T-helper 1 cell (primary cell): ENCODE results near the gene MUC22.
"Not testable (repeated sequence)": the region's sequence is repeated elsewhere in the genome, so short reads cannot be mapped to it uniquely, and the experiment has no call there.

Experiments used
- DNase-seq, 5 donors: peaks; one replicate each; pipeline ENCODE4 v3.0.0-alpha.2; 2012 to 2020
- total RNA-seq, 4 donors: gene quantifications; one replicate each; lab custom pipeline; 2026; lab: John Stamatoyannopoulos, UW

MUC22 gene
- total RNA-seq = 0 reads per million in 4 donors

GRCh38 chr6:31010393-31011060 lies at the start of gene MUC22:
Gene MUC22 (plus strand): TSS chr6:31010474. CDS start chr6:31010707, 233 bp downstream.
- no peak for DNase-seq

- DNase-seq = no peak
Observed at GRCh38 chr6:30960907-30961673, 49.2 kb upstream of the MUC22 start.

GRCh38 chr6:30962716-30963115 lies 47.6 kb upstream of the MUC22 start:
- no peak for DNase-seq

GRCh38 chr6:30963641-30964040 lies 46.6 kb upstream of the MUC22 start:
- DNase-seq = no peak

GRCh38 chr6:30964075-30964474 lies 46.2 kb upstream of the MUC22 start:
- peak in 1 of 5 donors; percentile 27 for DNase-seq

- DNase-seq = no peak
Observed at GRCh38 chr6:30965140-30965601, 45.1 kb upstream of the MUC22 start.

- DNase-seq = no peak
Observed at GRCh38 chr6:30966154-30966553, 44.1 kb upstream of the MUC22 start.

- not testable (repeated sequence) for DNase-seq
Observed at GRCh38 chr6:30969171-30969570, 41.1 kb upstream of the MUC22 start.

GRCh38 chr6:30970946-30971345 lies 39.3 kb upstream of the MUC22 start:
- no peak for DNase-seq

- DNase-seq = no peak
Observed at GRCh38 chr6:30972816-30973215, 37.5 kb upstream of the MUC22 start.

GRCh38 chr6:30974490-30975252 lies 35.6 kb upstream of the MUC22 start:
- DNase-seq = no peak

- DNase-seq = no peak
Observed at GRCh38 chr6:30979141-30979540, 31.1 kb upstream of the MUC22 start.

- no peak for DNase-seq
Observed at GRCh38 chr6:30979690-30980089, 30.6 kb upstream of the MUC22 start.

- DNase-seq = no peak
Observed at GRCh38 chr6:30981942-30982772, 28.1 kb upstream of the MUC22 start.

- no peak for DNase-seq
Observed at GRCh38 chr6:30983439-30983838, 26.8 kb upstream of the MUC22 start, which contains the start of gene MUC21. Gene MUC21 (plus strand): TSS chr6:30983718. CDS start chr6:30983959, 241 bp downstream.

GRCh38 chr6:30985490-30985889 lies 24.8 kb upstream of the MUC22 start:
- peak in 1 of 5 donors; percentile 33 for DNase-seq

- no peak for DNase-seq
Observed at GRCh38 chr6:30987304-30987703, 23.0 kb upstream of the MUC22 start.

- DNase-seq = no peak
Observed at GRCh38 chr6:30988209-30988825, 22.0 kb upstream of the MUC22 start.

- peak in 2 of 5 donors; percentile 7 to 35 for DNase-seq
Observed at GRCh38 chr6:30990422-30991086, 19.7 kb upstream of the MUC22 start.

GRCh38 chr6:30991891-30992290 lies 18.4 kb upstream of the MUC22 start:
- no peak for DNase-seq

- DNase-seq = no peak
Observed at GRCh38 chr6:30997301-30997700, 13.0 kb upstream of the MUC22 start.
